Measurements from ENCODE around the gene AHNAK2. TPM values are rescaled to one million over a fixed set of nuclear protein-coding genes. Genes with fewer than 3 reads are reported as not detected.

Gene AHNAK2
- total and polyA plus RNA-seq, 9 of the 15 experiments (the other 6 are each of a cell fraction or from before 2014, with no cell fraction given) = 0.04 to 0.09 (median 0.04) TPM; not detected in 6

DNA sequence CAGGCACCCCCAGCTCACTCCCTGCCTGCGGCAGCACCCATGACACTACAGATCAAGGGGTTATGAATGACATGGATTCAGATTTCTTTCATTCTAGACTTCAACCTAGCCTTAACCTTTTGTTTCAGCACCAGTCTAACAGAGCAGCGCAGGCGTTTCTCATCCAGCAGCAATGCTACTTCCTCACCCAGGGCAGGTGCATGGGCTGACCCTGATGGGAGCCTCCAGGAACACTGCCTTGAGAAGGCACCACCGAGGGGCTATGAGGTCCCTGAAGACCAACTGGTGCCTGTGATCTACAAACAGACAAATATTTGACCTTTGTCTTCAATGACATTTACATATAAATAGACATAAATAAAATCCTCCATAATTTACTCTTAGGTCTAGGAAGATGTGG lies 31.9 kb upstream of the AHNAK2 start:
- BruUV-seq (replicated peaks) = TSS peak; percentile 18
- no peak for DNase-seq (ENCODE audit: extremely low read depth in 1 of 4, low spot score in 3 of 4)
- H3K36me3 ChIP-seq (ENCODE audit: control insufficient read depth, insufficient read depth, low read length) = peaks cover 59% of the 10 kb centered on the region; the same call in 2 of the 3 replicates
- TF ChIP-seq, protein P1, sequence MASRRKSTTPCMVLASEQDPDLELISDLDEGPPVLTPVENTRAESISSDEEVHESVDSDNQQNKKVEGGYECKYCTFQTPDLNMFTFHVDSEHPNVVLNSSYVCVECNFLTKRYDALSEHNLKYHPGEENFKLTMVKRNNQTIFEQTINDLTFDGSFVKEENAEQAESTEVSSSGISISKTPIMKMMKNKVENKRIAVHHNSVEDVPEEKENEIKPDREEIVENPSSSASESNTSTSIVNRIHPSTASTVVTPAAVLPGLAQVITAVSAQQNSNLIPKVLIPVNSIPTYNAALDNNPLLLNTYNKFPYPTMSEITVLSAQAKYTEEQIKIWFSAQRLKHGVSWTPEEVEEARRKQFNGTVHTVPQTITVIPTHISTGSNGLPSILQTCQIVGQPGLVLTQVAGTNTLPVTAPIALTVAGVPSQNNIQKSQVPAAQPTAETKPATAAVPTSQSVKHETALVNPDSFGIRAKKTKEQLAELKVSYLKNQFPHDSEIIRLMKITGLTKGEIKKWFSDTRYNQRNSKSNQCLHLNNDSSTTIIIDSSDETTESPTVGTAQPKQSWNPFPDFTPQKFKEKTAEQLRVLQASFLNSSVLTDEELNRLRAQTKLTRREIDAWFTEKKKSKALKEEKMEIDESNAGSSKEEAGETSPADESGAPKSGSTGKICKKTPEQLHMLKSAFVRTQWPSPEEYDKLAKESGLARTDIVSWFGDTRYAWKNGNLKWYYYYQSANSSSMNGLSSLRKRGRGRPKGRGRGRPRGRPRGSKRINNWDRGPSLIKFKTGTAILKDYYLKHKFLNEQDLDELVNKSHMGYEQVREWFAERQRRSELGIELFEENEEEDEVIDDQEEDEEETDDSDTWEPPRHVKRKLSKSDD (conservative IDR thresholded peaks at IDR 0.05; ENCODE audit: low read length) = no peak
- TF ChIP-seq, protein P2, sequence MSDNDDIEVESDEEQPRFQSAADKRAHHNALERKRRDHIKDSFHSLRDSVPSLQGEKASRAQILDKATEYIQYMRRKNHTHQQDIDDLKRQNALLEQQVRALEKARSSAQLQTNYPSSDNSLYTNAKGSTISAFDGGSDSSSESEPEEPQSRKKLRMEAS (CRISPR knock-in tag; IDR thresholded peaks at IDR 0.05) = no peak
- TF ChIP-seq ZNF311 (CRISPR knock-in tag; IDR thresholded peaks at IDR 0.05) = no peak
- TF ChIP-seq, protein P3, sequence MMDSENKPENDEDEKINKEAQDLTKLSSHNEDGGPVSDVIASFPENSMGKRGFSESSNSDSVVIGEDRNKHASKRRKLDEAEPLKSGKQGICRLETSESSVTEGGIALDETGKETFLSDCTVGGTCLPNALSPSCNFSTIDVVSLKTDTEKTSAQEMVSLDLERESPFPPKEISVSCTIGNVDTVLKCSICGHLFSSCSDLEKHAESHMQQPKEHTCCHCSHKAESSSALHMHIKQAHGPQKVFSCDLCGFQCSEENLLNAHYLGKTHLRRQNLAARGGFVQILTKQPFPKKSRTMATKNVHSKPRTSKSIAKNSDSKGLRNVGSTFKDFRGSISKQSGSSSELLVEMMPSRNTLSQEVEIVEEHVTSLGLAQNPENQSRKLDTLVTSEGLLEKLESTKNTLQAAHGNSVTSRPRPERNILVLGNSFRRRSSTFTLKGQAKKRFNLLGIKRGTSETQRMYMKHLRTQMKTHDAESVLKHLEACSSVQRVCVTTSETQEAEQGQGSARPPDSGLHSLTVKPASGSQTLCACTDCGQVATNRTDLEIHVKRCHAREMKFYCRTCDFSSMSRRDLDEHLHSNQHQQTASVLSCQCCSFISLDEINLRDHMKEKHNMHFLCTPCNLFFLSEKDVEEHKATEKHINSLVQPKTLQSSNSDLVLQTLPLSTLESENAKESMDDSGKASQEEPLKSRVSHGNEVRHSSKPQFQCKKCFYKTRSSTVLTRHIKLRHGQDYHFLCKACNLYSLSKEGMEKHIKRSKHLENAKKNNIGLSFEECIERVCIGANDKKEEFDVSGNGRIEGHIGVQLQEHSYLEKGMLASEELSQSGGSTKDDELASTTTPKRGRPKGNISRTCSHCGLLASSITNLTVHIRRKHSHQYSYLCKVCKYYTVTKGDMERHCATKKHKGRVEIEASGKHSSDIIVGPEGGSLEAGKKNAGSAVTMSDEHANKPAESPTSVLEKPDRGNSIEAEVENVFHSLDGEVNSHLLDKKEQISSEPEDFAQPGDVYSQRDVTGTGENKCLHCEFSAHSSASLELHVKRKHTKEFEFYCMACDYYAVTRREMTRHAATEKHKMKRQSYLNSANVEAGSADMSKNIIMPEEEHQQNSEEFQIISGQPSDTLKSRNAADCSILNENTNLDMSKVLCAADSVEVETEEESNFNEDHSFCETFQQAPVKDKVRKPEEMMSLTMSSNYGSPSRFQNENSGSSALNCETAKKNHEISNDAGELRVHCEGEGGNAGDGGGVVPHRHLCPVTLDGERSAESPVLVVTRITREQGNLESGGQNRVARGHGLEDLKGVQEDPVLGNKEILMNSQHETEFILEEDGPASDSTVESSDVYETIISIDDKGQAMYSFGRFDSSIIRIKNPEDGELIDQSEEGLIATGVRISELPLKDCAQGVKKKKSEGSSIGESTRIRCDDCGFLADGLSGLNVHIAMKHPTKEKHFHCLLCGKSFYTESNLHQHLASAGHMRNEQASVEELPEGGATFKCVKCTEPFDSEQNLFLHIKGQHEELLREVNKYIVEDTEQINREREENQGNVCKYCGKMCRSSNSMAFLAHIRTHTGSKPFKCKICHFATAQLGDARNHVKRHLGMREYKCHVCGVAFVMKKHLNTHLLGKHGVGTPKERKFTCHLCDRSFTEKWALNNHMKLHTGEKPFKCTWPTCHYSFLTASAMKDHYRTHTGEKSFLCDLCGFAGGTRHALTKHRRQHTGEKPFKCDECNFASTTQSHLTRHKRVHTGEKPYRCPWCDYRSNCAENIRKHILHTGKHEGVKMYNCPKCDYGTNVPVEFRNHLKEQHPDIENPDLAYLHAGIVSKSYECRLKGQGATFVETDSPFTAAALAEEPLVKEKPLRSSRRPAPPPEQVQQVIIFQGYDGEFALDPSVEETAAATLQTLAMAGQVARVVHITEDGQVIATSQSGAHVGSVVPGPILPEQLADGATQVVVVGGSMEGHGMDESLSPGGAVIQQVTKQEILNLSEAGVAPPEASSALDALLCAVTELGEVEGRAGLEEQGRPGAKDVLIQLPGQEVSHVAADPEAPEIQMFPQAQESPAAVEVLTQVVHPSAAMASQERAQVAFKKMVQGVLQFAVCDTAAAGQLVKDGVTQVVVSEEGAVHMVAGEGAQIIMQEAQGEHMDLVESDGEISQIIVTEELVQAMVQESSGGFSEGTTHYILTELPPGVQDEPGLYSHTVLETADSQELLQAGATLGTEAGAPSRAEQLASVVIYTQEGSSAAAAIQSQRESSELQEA (IDR thresholded peaks at IDR 0.05; ENCODE audit: low read depth) = no peak

More for the DNA sequence above, 31.9 kb upstream of the AHNAK2 start:
- Histone ChIP-seq H4K20me1 (replicated peaks; ENCODE audit: control insufficient read depth, insufficient read depth, low read length) (peaks cover 33% of the 10 kb centered on the region), H3K79me2 (ENCODE audit: control insufficient read depth, insufficient read depth, low read length) (peaks cover 60% of the 10 kb centered on the region), H3K9ac (ENCODE audit: insufficient read depth in 1 of 2, low read depth in 2 of 2, low read length in 2 of 2) (no peak overlapping the region), H2AFZ (ENCODE audit: low read depth, low read length) (no peak overlapping the region), H3K4me2 (ENCODE audit: insufficient read depth, low read length) (no peak overlapping the region), H3K27me3 (ENCODE audit: control insufficient read depth in 2 of 2, insufficient read depth in 2 of 2, low read length in 2 of 2) (no peaks in the 10 kb centered on the region), H3K4me3 (no peak overlapping the region), H3K9me1 (ENCODE audit: control insufficient read depth, insufficient read depth, low read length) (no peaks in the 10 kb centered on the region), H3K27ac (ENCODE audit: extremely low read depth, low read depth, low read length) (no peak overlapping the region), H3K9me3 (replicated peaks; ENCODE audit: control insufficient read depth, insufficient read depth, low read depth, low read length) (no peaks in the 10 kb centered on the region), H3K4me1 (replicated peaks in 1 of 2; ENCODE audit: control insufficient read depth in 2 of 2, insufficient read depth in 2 of 2, low read length in 2 of 2) (peaks cover 4 to 28% of the 10 kb centered on the region in 2 experiments; a peak in 3 of 5 replicates)
- in situ Hi-C loops (cut with MboI) = no loop called here
- ChIA-PET POLR2A (interaction anchor here (2.8 kb wide), 1 partner anchor 9 kb away, joined by 16 read pairs; the partner anchor contains the start of gene CDCA4), CTCF (ENCODE audit: low intra/inter-chr PET ratio) (no interaction called here)
- intact Hi-C loops (cut with micrococcal nuclease) = no loop called here
- FAIRE-seq = no peak
- WGBS (ENCODE audit: insufficient coverage, low coverage, missing lambda C conversion rate) = 100% methylated on average over 3 of the region's 4 CpGs
- no peak for ATAC-seq

Measured in K562 (cell line).